Measurements from ENCODE around the gene KRT77. TPM values are rescaled to one million over a fixed set of nuclear protein-coding genes. Genes with fewer than 3 reads are reported as not detected.
"Not testable (repeated sequence)": the region's sequence is repeated elsewhere in the genome, so short reads cannot be mapped to it uniquely, and the experiment has no call there.

Gene KRT77
- not detected for total RNA-seq
- long read RNA-seq, result 0 reads

DNA sequence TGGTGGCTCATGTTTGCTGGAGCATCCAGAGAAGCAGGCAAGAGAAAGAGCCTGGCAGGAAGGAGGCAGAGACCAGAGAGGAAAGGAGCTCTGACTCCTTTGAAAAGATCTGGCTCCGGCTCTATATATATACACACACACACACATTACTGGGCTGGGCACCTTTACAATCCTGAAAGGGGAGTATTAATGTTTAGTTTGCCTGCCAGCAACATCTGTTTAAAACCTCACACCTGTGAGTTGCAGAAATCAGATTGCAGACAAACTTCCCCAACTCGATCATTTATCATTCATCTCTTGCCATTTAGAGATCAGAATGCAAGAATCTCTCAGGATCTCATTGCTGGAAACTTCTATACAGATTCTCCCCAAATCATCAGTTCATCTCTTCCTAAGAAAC, at the start of gene KRT77:
Gene KRT77 (minus strand): TSS at position 101 of the 400 bp plus-strand sequence. CDS start 90 bp downstream, at position 11.
- Histone ChIP-seq H3K4me1 (no peaks in the 10 kb centered on the region), H3K27ac (no peak within 1 kb of the TSS), H3K27me3 (peaks cover 9% of the 10 kb centered on the region), H3K36me3 (no peaks in the 10 kb centered on the region), H3K9me3 (no peaks in the 10 kb centered on the region), H3K4me3 (no peak within 1 kb of the TSS)
- ATAC-seq (no peak), DNase-seq (no peak)
- intact Hi-C loops (cut with DNase I), result no loop called here
- TF ChIP-seq CTCF (IDR thresholded peaks at IDR 0.05), result no peak

DNA sequence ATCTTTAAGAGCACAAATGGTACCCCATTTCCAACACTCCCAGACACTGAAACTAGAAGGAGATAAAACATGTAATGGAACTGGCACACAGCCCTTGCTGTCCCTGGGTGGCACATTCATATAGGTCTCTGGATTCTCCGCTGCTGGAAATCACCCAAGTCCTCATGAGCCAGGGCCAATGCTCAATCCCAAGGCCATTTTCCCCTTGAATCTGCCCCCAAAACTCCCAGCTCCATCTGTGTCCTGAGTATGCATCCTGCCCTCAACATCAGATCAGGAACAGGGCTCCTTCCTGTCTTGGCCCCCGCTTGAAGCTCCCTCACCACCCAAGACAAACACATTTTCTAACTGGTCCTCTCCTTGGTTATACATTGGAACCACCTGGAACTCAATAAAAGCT, 49.2 kb upstream of the KRT77 start:
- H3K4me3 ChIP-seq, result no peak overlapping the region
- H3K36me3 ChIP-seq, result no peaks in the 10 kb centered on the region
- DNase-seq (no peak), ATAC-seq (no peak)
- no peaks in the 10 kb centered on the region for H3K9me3 ChIP-seq
- H3K27me3 ChIP-seq, result peaks cover 10% of the 10 kb centered on the region
- intact Hi-C loops (cut with DNase I), result no loop called here
- TF ChIP-seq CTCF (IDR thresholded peaks at IDR 0.05), result no peak
- no peaks in the 10 kb centered on the region for H3K4me1 ChIP-seq
- no peak overlapping the region for H3K27ac ChIP-seq

- no peak for ATAC-seq
- no peak overlapping the region for H3K27ac ChIP-seq
- H3K27me3 ChIP-seq, result peaks cover 10% of the 10 kb centered on the region
- H3K4me1 ChIP-seq, result no peaks in the 10 kb centered on the region
- H3K9me3 ChIP-seq, result no peaks in the 10 kb centered on the region
- no peak for TF ChIP-seq CTCF (IDR thresholded peaks at IDR 0.05)
- DNase-seq, result no peak
- no peaks in the 10 kb centered on the region for H3K36me3 ChIP-seq
- H3K4me3 ChIP-seq, result no peak overlapping the region
- intact Hi-C loops (cut with DNase I), result no loop called here
These were observed 48.5 kb upstream of the KRT77 start for GRCh38 chr12:52751795-52752194.

DNA sequence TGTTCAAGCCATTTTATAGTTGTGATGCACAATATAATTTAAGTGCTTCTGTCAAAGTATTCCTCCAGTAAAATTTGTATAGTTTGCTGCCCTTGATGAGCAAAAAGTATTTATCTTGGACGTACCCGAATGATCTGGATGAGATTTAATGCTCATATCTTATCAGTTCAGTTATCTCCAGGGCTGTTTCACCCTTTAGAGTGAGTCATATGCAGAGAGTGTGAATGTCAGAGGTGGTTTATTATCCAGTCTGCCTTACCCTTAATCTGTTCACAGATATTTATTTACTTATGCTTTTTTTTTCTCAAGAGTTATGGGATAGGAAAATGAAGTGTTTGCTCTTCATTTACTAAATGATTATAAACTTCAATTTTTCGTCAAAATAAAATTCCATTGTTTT, 47.2 kb upstream of the KRT77 start:
- peaks cover 11% of the 10 kb centered on the region for H3K27me3 ChIP-seq
- H3K27ac ChIP-seq; DNase-seq; intact Hi-C loops (cut with DNase I); H3K4me3 ChIP-seq; H3K9me3 ChIP-seq; ATAC-seq; H3K36me3 ChIP-seq; H3K4me1 ChIP-seq: not testable (repeated sequence)

DNA sequence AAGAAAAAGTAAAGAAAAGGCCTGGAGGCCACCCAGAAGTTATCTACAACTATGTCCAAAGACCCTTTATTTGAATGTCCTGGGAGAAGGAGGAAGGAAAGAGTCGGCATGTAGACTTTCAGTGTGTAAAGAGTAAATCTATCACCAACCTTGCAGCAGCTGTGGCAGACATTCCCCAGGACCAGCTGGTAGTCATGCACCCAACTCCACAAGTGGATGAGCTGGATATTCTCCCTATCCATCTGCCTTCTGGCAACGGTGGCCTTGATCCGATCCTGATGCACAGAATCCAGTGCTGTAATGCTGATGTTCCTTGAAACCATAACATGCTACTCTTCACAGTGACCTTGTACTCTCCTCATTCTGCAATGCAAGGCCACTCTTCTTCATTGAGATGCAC, 46.5 kb upstream of the KRT77 start:
- no peak overlapping the region for H3K4me3 ChIP-seq
- H3K27me3 ChIP-seq, result peaks cover 11% of the 10 kb centered on the region
- H3K27ac ChIP-seq, result no peak overlapping the region
- H3K4me1 ChIP-seq, result no peaks in the 10 kb centered on the region
- ATAC-seq (no peak), DNase-seq (no peak)
- intact Hi-C loops (cut with DNase I), result no loop called here
- no peaks in the 10 kb centered on the region for H3K36me3 ChIP-seq
- no peaks in the 10 kb centered on the region for H3K9me3 ChIP-seq
- TF ChIP-seq CTCF (IDR thresholded peaks at IDR 0.05), result no peak

GRCh38 chr12:52748578-52748977, 45.3 kb upstream of the KRT77 start:
- intact Hi-C loops (cut with DNase I), result no loop called here
- no peaks in the 10 kb centered on the region for H3K36me3 ChIP-seq
- peaks cover 11% of the 10 kb centered on the region for H3K27me3 ChIP-seq
- no peaks in the 10 kb centered on the region for H3K9me3 ChIP-seq
- no peak overlapping the region for H3K4me3 ChIP-seq
- no peak for TF ChIP-seq CTCF (IDR thresholded peaks at IDR 0.05)
- H3K4me1 ChIP-seq, result no peaks in the 10 kb centered on the region
- DNase-seq (no peak), ATAC-seq (no peak)
- no peak overlapping the region for H3K27ac ChIP-seq
